OCI-LY3 (cell line): ENCODE results near the gene TGFBR1.

ENCODE experiments used
- EZH2phosphoT487 ChIP-seq: fragments of 200-600 bp; shearing (Covaris generic); IDR thresholded peaks from 2 replicates; pipeline ENCODE4 v1.6.1; 2018; ENCODE audit warnings: antibody characterized with exemption, mixed run types, low read depth
- TF ChIP-seq, protein P1 (sequence below): fragments of 200-600, 300-600 bp; sonication (generic); IDR thresholded peaks from 2 replicates; pipeline ENCODE4 v1.5.1; 2014; ENCODE audit warnings: antibody characterized with exemption, low read length, low read depth

DNA sequence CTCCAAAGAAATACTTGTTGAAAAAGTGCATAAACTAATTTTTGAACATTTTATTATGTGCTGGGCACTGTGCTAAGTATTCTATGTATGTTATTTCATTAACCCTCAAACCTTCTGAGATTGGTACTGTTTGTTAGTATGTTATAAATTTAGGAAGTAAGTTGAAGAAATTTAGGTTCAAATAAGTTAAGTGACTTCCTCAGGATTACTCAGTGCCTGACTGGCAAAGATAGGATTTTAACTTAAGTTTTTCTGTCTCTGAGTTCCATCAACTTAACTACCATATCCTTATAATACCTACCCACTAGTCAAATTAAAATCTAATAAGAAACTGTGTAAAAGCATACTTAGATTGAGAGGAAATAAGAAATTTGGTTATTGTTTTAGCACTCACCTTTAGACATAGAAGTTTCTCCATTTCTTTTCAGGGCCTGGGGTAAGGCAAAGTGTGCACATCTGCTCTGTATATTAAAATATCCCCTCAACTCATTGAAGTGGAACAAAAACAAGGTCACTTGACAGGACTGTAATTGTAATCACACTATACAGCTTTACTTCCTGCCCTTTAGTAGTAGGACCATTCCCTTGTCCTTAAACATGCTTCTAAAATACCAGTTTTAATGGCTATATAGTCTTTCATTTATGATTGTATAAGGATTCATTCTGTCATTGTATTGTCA, 15.2 kb downstream of the TGFBR1 start:
- TF ChIP-seq, protein P1, sequence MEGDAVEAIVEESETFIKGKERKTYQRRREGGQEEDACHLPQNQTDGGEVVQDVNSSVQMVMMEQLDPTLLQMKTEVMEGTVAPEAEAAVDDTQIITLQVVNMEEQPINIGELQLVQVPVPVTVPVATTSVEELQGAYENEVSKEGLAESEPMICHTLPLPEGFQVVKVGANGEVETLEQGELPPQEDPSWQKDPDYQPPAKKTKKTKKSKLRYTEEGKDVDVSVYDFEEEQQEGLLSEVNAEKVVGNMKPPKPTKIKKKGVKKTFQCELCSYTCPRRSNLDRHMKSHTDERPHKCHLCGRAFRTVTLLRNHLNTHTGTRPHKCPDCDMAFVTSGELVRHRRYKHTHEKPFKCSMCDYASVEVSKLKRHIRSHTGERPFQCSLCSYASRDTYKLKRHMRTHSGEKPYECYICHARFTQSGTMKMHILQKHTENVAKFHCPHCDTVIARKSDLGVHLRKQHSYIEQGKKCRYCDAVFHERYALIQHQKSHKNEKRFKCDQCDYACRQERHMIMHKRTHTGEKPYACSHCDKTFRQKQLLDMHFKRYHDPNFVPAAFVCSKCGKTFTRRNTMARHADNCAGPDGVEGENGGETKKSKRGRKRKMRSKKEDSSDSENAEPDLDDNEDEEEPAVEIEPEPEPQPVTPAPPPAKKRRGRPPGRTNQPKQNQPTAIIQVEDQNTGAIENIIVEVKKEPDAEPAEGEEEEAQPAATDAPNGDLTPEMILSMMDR, result no peak
- no peak for TF ChIP-seq EZH2phosphoT487
